Epithelial cell of proximal tubule (primary cell): ENCODE data around the gene NECTIN4. TPM values are rescaled to one million over a fixed set of nuclear protein-coding genes. Genes with fewer than 3 reads are reported as not detected.

Experiments
- DNase-seq: peaks from one replicate; pipeline ENCODE4 v3.0.0-alpha.2; 2011; ENCODE audit warnings: low read depth
- H3K4me3 ChIP-seq: 2 replicates; pipeline ENCODE4 v1.5.1; 2011; ENCODE audit warnings: low read depth, mild to moderate bottlenecking, low read length
- CTCF ChIP-seq: conservative IDR thresholded peaks from 2 replicates; pipeline ENCODE4 v1.5.1; 2012; ENCODE audit warnings: low read depth, mild to moderate bottlenecking, low read length
- total RNA-seq: library from RNA; depleted of rRNA; stranded (reverse); fragments of >200 nt; gene quantifications from 2 replicates; pipeline ENCODE4 v1.2.3, GENCODE V29; 2015

NECTIN4 gene
- total RNA-seq, 1 donor from 2014 or later = 6.1 TPM

- peak; percentile 73 for DNase-seq
- TF ChIP-seq CTCF = no peak
- H3K4me3 ChIP-seq = no peak overlapping the region
Observed at GRCh38 chr1:161082996-161083747, 6.2 kb downstream of the NECTIN4 start.

- DNase-seq = no peak
- no peak overlapping the region for H3K4me3 ChIP-seq
- TF ChIP-seq CTCF = no peak
Observed at GRCh38 chr1:161082483-161082882, 6.9 kb downstream of the NECTIN4 start.

- no peak overlapping the region for H3K4me3 ChIP-seq
- no peak for TF ChIP-seq CTCF
- DNase-seq = no peak
Observed at GRCh38 chr1:161081519-161081918, 7.8 kb downstream of the NECTIN4 start.

- no peak for TF ChIP-seq CTCF
- H3K4me3 ChIP-seq = no peak overlapping the region
- no peak for DNase-seq
Observed at GRCh38 chr1:161080441-161081405, 8.6 kb downstream of the NECTIN4 start.

- no peak for DNase-seq
- no peak for TF ChIP-seq CTCF
- H3K4me3 ChIP-seq = no peak overlapping the region
Observed at GRCh38 chr1:161079436-161080110, 9.8 kb downstream of the NECTIN4 start.

GRCh38 chr1:161077426-161077825 lies 11.9 kb downstream of the NECTIN4 start:
- TF ChIP-seq CTCF = no peak
- no peak for DNase-seq
- H3K4me3 ChIP-seq = no peak overlapping the region
